H1 (cell line): Measurements from ENCODE around the gene EVX2. TPM values are rescaled to one million over a fixed set of nuclear protein-coding genes. Genes with fewer than 3 reads are reported as not detected.

Source experiments
- CTCF ChIA-PET: fragments of 300-600 bp; sonication (Branson Sonifier 250); formaldehyde crosslinking; loops from one replicate; lab custom pipeline; 2021; ENCODE audit not compliant: partially characterized antibody; lab: Charles Lee
- POLR2A ChIA-PET: fragments of 300-600 bp; sonication (Branson Sonifier 250); formaldehyde crosslinking; loops from one replicate; lab custom pipeline; 2021; ENCODE audit warnings: inconsistent platforms; ENCODE audit not compliant: partially characterized antibody; lab: Charles Lee
- DNase-seq, 2 experiments: peaks; one replicate each; pipeline versions ENCODE4 v3.0.0 to v3.0.0-alpha.2; 2010 to 2022; ENCODE audit warnings: low spot score in 2 of 2, low read depth in 1 of 2, mixed read lengths in 1 of 2
- FAIRE-seq: peaks from 2 replicates; lab custom pipeline; 2011; peaks lifted over from hg19 to GRCh38; lab: Jason Lieb, UNC
- H2AFZ ChIP-seq: 2 replicates; pipeline ENCODE4 v1.8.1; 2012; ENCODE audit warnings: low read length, inconsistent platforms
- H2AK5ac ChIP-seq: 2 replicates; pipeline ENCODE4 v1.6.1; 2013; ENCODE audit warnings: low read depth, low read length
- H2BK120ac ChIP-seq: replicated peaks from 2 replicates; pipeline ENCODE3; 2013; ENCODE audit warnings: low read depth, low read length, inconsistent platforms
- H2BK12ac ChIP-seq: 2 replicates; pipeline ENCODE4 v1.6.1; 2013; ENCODE audit warnings: low read depth, low read length
- H2BK15ac ChIP-seq: 2 replicates; pipeline ENCODE4 v1.6.1; 2013; ENCODE audit warnings: low read length
- H2BK20ac ChIP-seq: 2 replicates; pipeline ENCODE4 v1.6.1; 2013; ENCODE audit warnings: low read length
- H2BK5ac ChIP-seq: 2 replicates; pipeline ENCODE4 v1.6.1; 2013; ENCODE audit warnings: low read depth, low read length
- H3K14ac ChIP-seq: 2 replicates; pipeline ENCODE4 v1.6.1; 2013; ENCODE audit warnings: inconsistent platforms; ENCODE audit not compliant: insufficient read length
- H3K18ac ChIP-seq: 2 replicates; pipeline ENCODE4 v1.6.1; 2013; ENCODE audit warnings: low read length; ENCODE audit errors: extremely low read depth
- H3K23ac ChIP-seq: 2 replicates; pipeline ENCODE4 v1.6.1; 2013; ENCODE audit warnings: inconsistent platforms; ENCODE audit not compliant: insufficient read length
- H3K23me2 ChIP-seq: 2 replicates; pipeline ENCODE4 v1.6.1; 2013; ENCODE audit warnings: low read depth, low read length
- H3K27ac ChIP-seq: 2 replicates; pipeline ENCODE4 v1.6.1; 2011; ENCODE audit warnings: low read depth, low read length, inconsistent platforms
- H3K27me3 ChIP-seq, 4 experiments: replicated peaks in 1 of 4; 1 replicate in 1 of 4; 2 replicates in 3 of 4; pipeline versions ENCODE4 v1.6.1 to v1.8.1; 2011 to 2013; ENCODE audit warnings: low read length in 3 of 4, mild to moderate bottlenecking in 3 of 4, inconsistent platforms in 2 of 4, mixed read lengths in 2 of 4, moderate library complexity in 1 of 4; ENCODE audit not compliant: control insufficient read depth in 3 of 4, insufficient read depth in 3 of 4; ENCODE audit errors: extremely low read depth in 1 of 4
- H3K36me3 ChIP-seq, 4 experiments: 2 replicates each; pipeline versions ENCODE4 v1.6.1 to v1.8.1; 2011 to 2013; ENCODE audit warnings: mild to moderate bottlenecking in 4 of 4, low read length in 3 of 4, moderate library complexity in 2 of 4, control low read depth in 1 of 4, inconsistent platforms in 1 of 4; ENCODE audit not compliant: insufficient read depth in 4 of 4, control insufficient read depth in 2 of 4
- H3K4ac ChIP-seq: replicated peaks from 2 replicates; pipeline ENCODE3; 2013; ENCODE audit warnings: low read length, low read depth, mixed read lengths, inconsistent platforms; ENCODE audit not compliant: insufficient read length
- H3K4me1 ChIP-seq, 4 experiments: replicated peaks in 1 of 4; 1 replicate in 1 of 4; 2 replicates in 3 of 4; pipeline versions ENCODE4 v1.6.1 to v1.8.1; 2011 to 2013; ENCODE audit warnings: low read length in 3 of 4, inconsistent platforms in 2 of 4, mixed read lengths in 1 of 4; ENCODE audit not compliant: insufficient read depth in 4 of 4, control insufficient read depth in 3 of 4
- H3K4me2 ChIP-seq, 2 experiments: 2 replicates each; pipeline versions ENCODE4 v1.6.1 to v1.8.1; 2011 to 2013; ENCODE audit warnings: low read depth in 2 of 2, low read length in 2 of 2, control low read depth in 1 of 2, inconsistent platforms in 1 of 2, mild to moderate bottlenecking in 1 of 2; ENCODE audit not compliant: insufficient read depth in 1 of 2
- H3K4me3 ChIP-seq, 4 experiments: fragments of 200-600, 300-600 bp in 1 of 4; sonication (generic), shearing (Covaris generic), sonication (Bioruptor Twin) in 1 of 4; 2 replicates each; pipeline versions ENCODE4 v1.5.1 to v1.8.1; 2011 to 2016; ENCODE audit warnings: low read length in 4 of 4, low read depth in 3 of 4, control low read depth in 2 of 4, inconsistent platforms in 2 of 4, mild to moderate bottlenecking in 2 of 4, mixed read lengths in 1 of 4, moderate library complexity in 1 of 4; ENCODE audit not compliant: insufficient read depth in 2 of 4; ENCODE audit errors: extremely low read depth in 1 of 4
- H3K56ac ChIP-seq: replicated peaks from 2 replicates; pipeline ENCODE3; 2013; ENCODE audit warnings: low read depth, mild to moderate bottlenecking, mixed read lengths, low read length, inconsistent platforms; ENCODE audit not compliant: insufficient read length
- H3K79me1 ChIP-seq: 2 replicates; pipeline ENCODE4 v1.6.1; 2013; ENCODE audit warnings: low read depth, low read length, control low read depth
- H3K79me2 ChIP-seq, 2 experiments: 2 replicates each; pipeline versions ENCODE4 v1.6.1 to v1.8.1; 2012 to 2013; ENCODE audit warnings: low read length in 2 of 2, mild to moderate bottlenecking in 2 of 2, inconsistent platforms in 1 of 2; ENCODE audit not compliant: insufficient read depth in 2 of 2, control insufficient read depth in 1 of 2
- H3K9ac ChIP-seq, 4 experiments: replicated peaks in 1 of 4; 1 replicate in 1 of 4; 2 replicates in 3 of 4; pipeline versions ENCODE4 v1.6.1 to v1.8.1; 2011 to 2013; ENCODE audit warnings: low read depth in 3 of 4, low read length in 3 of 4, control low read depth in 2 of 4, mild to moderate bottlenecking in 2 of 4, moderate library complexity in 2 of 4, inconsistent platforms in 1 of 4; ENCODE audit errors: extremely low read depth in 1 of 4
- H3K9me3 ChIP-seq, 2 experiments: 2 replicates each; pipeline versions ENCODE4 v1.6.1 to v1.8.1; 2012 to 2013; ENCODE audit warnings: mild to moderate bottlenecking in 2 of 2, moderate library complexity in 2 of 2, control low read depth in 1 of 2, inconsistent platforms in 1 of 2, low read depth in 1 of 2, low read length in 1 of 2, mixed read lengths in 1 of 2; ENCODE audit not compliant: insufficient read depth in 2 of 2
- H4K20me1 ChIP-seq, 2 experiments: replicated peaks in 1 of 2; 2 replicates each; pipeline versions ENCODE3 to v1.8.1; 2011 to 2013; ENCODE audit warnings: inconsistent platforms in 2 of 2, low read length in 2 of 2, mild to moderate bottlenecking in 1 of 2; ENCODE audit not compliant: insufficient read depth in 2 of 2, control insufficient read depth in 1 of 2
- H4K5ac ChIP-seq: 2 replicates; pipeline ENCODE4 v1.6.1; 2013; ENCODE audit warnings: low read length, low read depth, mixed read lengths, inconsistent platforms; ENCODE audit not compliant: insufficient read length
- H4K8ac ChIP-seq: 2 replicates; pipeline ENCODE4 v1.8.0; 2013; ENCODE audit warnings: mild to moderate bottlenecking, moderate library complexity, low read length, inconsistent platforms; ENCODE audit not compliant: insufficient read depth; ENCODE audit errors: extremely low read depth
- H4K91ac ChIP-seq: replicated peaks from 2 replicates; pipeline ENCODE3; 2013; ENCODE audit warnings: low read length, mixed read lengths, inconsistent platforms; ENCODE audit not compliant: insufficient read length
- CBX8 ChIP-seq: fragments of 300-800, 300-1000 bp; sonication (generic); IDR thresholded peaks from 2 replicates; pipeline ENCODE4 v1.7.1; 2016; ENCODE audit warnings: low read depth, low read length, borderline replicate concordance
- SRF ChIP-seq: IDR thresholded peaks from 2 replicates; pipeline ENCODE4 v1.6.1; 2011; ENCODE audit warnings: mild to moderate bottlenecking, low read depth, low read length, moderate library complexity
- WGBS, 2 experiments: shearing (Covaris generic) in 1 of 2; methylation state at CpG; one replicate each; pipeline versions ENCODE4 v1.1.6 to v1.1.7; 2013 to 2015; ENCODE audit warnings: low lambda C conversion rate in 2 of 2, mixed read lengths in 2 of 2, inconsistent platforms in 1 of 2, low coverage in 1 of 2, missing lambda C conversion rate in 1 of 2; ENCODE audit not compliant: insufficient replicate concordance in 2 of 2, insufficient coverage in 1 of 2, insufficient read length in 1 of 2; ENCODE audit errors: extremely low coverage in 1 of 2, missing lambda C conversion rate in 1 of 2; 5-methylcytosine and 5-hydroxymethylcytosine counted together
- polyA plus RNA-seq, 7 experiments: library from polyadenylated mRNA; depleted of rRNA in 3 of 7; stranded (reverse) in 5 of 7; unstranded in 2 of 7; fragments of >200 nt in 5 of 7; fragments of 200-250 nt in 2 of 7; gene quantifications; 1 replicate in 5 of 7; 2 replicates in 1 of 7; 4 replicates in 1 of 7; pipeline versions ENCODE4 v1.2.1 to v1.2.3, GENCODE V29; 2011 to 2013; ENCODE audit warnings: missing spikeins in 2 of 7, mixed read lengths in 2 of 7
- total RNA-seq: library from RNA; stranded (reverse); fragmentation: NEBNext Ultra II Directional; extraction: Animal tissue kit (Norgen Biotek cat#: 25700); gene quantifications from 2 replicates; pipeline ENCODE4 v1.2.1, GENCODE V29; 2021

EVX2 gene
- total and polyA plus RNA-seq, 2 of the 8 experiments (the other 6 are each of a cell fraction or from before 2014, with no cell fraction given), result not detected

GRCh38 chr2:176127774-176128072 lies 44.0 kb upstream of the EVX2 start:
- FAIRE-seq, result no peak
- H3K27ac ChIP-seq, result no peak overlapping the region

More at GRCh38 chr2:176127774-176128072, 44.0 kb upstream of the EVX2 start:
- Histone ChIP-seq H4K91ac (no peak overlapping the region), H3K4me1 (peaks cover 0 to 11% (median 7%) of the 10 kb centered on the region in 4 experiments; a peak in 6 of 7 replicates), H4K5ac (no peak overlapping the region), H2AFZ (no peak overlapping the region), H2AK5ac (no peak overlapping the region), H2BK120ac (no peak overlapping the region), H3K4me2 (peak overlapping the region in 1 of 2 experiments; percentile 70; a peak in 1 of 4 replicates), H2BK12ac (no peak overlapping the region), H3K79me1 (no peaks in the 10 kb centered on the region), H3K79me2 (no peaks in the 10 kb centered on the region), H3K9me3 (no peaks in the 10 kb centered on the region; a peak in 1 of 4 replicates), H3K27me3 (peaks cover 94 to 100% (median 98%) of the 10 kb centered on the region in 4 experiments), H3K23ac (no peak overlapping the region), H3K56ac (no peak overlapping the region), H3K9ac (no peak overlapping the region), H2BK15ac (no peak overlapping the region), H3K23me2 (peaks cover under 1% of the 10 kb centered on the region; the same call in 1 of the 2 replicates), H2BK20ac (no peak overlapping the region), H3K18ac (no peak overlapping the region), H3K4ac (no peak overlapping the region), H2BK5ac (no peak overlapping the region), H3K4me3 (no peak overlapping the region), H4K8ac (no peak overlapping the region), H3K14ac (no peak overlapping the region), H4K20me1 (peaks cover 18 to 25% of the 10 kb centered on the region in 2 experiments), H3K36me3 (peaks cover 0 to 19% (median 0%) of the 10 kb centered on the region in 4 experiments; a peak in 1 of 8 replicates)
- DNase-seq, result no peak
- ChIA-PET POLR2A (no interaction called here), CTCF (interaction anchor here (0.6 to 6.2 kb wide), 32 partner anchors 11 to 1548 kb away, joined by 3 to 72 read pairs (median 5); partner anchors contain the start of gene HOXD10)
- no peak for TF ChIP-seq SRF
- TF ChIP-seq CBX8, result peak; percentile 76; the same call in 1 of the 2 replicates
- WGBS, 2 experiments, result 34% methylated on average over 4 of the region's 4 CpGs; no CpG with 5 or more reads in 1 of the 2 experiments
